IPS-18c (cell line): Measurements from ENCODE around the gene ADIPOR2.

Source experiments
- H3K4me3 ChIP-seq: 2 replicates; pipeline ENCODE4 v1.7.0; 2013; ENCODE audit warnings: low read depth, mild to moderate bottlenecking, low read length, moderate library complexity; ENCODE audit not compliant: insufficient read depth
- H3K9me3 ChIP-seq: one replicate; pipeline ENCODE4 v1.6.1; 2013; ENCODE audit warnings: mild to moderate bottlenecking, low read length, moderate library complexity; ENCODE audit not compliant: control insufficient read depth, insufficient read depth

Gene ADIPOR2

GRCh38 chr12:1836854-1837421 lies 146.1 kb downstream of the ADIPOR2 start:
- Histone ChIP-seq H3K4me3 (no peak overlapping the region), H3K9me3 (no peaks in the 10 kb centered on the region)

- H3K9me3 ChIP-seq, result no peaks in the 10 kb centered on the region
- no peak overlapping the region for H3K4me3 ChIP-seq
These were observed 146.8 kb downstream of the ADIPOR2 start for GRCh38 chr12:1837541-1838204.
